GM12864 (cell line): ENCODE results near the gene B4GALT5.

Experiments used
- DNase-seq: peaks from one replicate; pipeline ENCODE4 v3.0.0-alpha.2; 2011; ENCODE audit warnings: low read depth
- H3K4me3 ChIP-seq: 2 replicates; pipeline ENCODE4 v1.5.1; 2011; ENCODE audit warnings: mild to moderate bottlenecking, low read depth, low read length, control low read depth
- TF ChIP-seq, protein P1 (sequence below): IDR thresholded peaks from 2 replicates; pipeline ENCODE4 v1.5.1; 2011; ENCODE audit warnings: low read depth, mild to moderate bottlenecking, moderate library complexity, low read length, control low read depth, inconsistent platforms; ENCODE audit errors: missing control alignments

Gene B4GALT5

DNA sequence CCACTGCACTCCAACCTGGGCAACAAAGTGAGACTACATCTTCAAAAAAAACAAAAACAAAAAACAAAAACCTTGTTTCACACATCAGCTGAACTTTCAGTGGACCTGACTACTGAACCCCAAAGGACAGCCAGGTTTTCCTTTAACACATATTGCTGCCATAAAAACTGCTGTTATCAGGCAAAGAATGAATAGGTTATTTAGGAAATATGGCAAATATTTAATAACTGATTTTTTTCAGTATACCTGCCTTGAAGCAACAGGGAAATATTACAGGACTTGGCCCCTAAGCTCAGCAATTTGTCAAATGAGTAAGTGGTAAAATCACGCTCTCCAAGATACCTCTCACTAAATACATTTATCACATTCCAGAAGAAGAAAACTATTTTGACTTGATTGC is 34.0 kb downstream of the B4GALT5 start:
- TF ChIP-seq, protein P1, sequence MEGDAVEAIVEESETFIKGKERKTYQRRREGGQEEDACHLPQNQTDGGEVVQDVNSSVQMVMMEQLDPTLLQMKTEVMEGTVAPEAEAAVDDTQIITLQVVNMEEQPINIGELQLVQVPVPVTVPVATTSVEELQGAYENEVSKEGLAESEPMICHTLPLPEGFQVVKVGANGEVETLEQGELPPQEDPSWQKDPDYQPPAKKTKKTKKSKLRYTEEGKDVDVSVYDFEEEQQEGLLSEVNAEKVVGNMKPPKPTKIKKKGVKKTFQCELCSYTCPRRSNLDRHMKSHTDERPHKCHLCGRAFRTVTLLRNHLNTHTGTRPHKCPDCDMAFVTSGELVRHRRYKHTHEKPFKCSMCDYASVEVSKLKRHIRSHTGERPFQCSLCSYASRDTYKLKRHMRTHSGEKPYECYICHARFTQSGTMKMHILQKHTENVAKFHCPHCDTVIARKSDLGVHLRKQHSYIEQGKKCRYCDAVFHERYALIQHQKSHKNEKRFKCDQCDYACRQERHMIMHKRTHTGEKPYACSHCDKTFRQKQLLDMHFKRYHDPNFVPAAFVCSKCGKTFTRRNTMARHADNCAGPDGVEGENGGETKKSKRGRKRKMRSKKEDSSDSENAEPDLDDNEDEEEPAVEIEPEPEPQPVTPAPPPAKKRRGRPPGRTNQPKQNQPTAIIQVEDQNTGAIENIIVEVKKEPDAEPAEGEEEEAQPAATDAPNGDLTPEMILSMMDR, result no peak
- H3K4me3 ChIP-seq, result no peak overlapping the region; the same call in 1 of the 2 replicates
- no peak for DNase-seq

DNA sequence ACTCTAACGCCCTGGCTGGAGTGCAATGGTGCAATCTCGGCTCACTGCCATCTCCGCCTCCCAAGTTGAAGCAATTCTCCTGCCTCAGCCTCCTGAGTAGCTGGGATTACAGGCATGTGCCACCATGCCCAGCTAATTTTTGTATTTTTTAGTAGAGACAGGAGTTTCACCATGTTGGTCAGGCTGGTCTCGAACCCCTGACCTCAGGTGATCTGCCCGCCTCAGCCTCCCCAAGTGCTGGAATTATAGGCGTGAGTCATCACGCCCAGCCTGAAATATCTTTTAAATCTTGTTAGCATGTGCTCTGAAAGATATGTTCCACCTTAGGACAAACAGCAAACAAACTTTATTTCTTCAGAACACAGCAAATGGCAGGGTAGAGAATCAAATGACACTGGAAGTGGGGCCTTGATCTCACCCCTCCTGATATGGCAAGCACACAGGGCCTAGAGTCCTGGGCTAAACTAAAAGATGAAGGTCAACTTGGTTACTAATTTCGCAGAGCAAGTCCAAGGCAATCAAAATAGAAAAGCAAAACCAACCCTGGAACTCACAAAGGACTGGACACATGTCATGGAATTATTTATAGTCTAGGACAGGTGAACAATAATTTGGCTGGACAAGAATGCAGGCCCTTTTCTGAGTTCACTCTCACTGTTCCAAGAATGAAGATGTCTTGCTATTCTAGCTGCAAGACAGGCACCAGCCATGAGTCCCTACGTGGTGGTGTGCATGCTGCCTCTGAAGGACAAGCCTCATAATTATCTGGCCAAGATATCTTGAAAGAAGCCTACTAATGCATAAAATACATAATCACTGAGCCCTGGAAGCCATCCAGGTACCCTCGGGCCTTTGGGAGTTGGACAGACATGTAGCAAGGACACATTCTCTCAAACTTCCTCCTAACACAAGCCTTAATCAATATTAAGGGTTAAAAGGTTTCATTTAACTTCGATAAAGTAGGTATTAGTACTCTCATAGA is 35.6 kb downstream of the B4GALT5 start:
- H3K4me3 ChIP-seq, result no peak overlapping the region
- DNase-seq, result no peak
- TF ChIP-seq, protein P1, result no peak

DNA sequence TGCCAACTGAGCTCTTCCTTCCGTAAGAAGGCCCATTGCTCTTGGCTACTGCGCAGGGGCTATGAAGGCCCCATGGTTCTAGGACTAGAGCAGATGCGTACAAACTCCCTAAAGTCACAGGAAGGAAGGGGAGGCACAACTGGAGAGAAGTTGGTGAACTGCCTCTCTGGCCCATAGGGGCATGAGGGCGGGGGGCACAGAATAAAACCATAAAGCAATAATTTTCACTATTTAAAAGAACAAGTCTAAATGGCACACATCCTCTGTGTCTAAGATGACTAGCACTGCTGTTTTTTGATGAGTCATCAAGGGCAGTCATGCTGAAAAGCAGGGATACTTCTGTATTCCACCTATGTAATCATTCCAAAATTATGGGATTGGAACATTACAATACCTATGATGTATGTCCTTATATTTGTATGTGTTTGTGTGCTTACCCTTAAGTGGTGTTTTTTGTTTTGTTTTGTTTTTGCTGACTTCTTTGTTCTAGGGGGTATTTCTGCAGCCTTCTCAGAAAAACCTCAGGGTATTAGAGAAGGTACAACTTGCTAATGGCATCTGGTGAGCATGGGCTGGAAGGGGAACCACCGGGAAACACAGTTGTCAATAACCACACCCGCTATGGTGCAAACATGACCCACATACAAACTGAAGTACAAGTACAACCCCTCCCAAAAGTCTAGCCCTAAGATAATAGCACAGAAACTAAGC is 36.9 kb downstream of the B4GALT5 start:
- TF ChIP-seq, protein P1, result no peak
- no peak overlapping the region; the same call in 1 of the 2 replicates for H3K4me3 ChIP-seq
- DNase-seq, result no peak

DNA sequence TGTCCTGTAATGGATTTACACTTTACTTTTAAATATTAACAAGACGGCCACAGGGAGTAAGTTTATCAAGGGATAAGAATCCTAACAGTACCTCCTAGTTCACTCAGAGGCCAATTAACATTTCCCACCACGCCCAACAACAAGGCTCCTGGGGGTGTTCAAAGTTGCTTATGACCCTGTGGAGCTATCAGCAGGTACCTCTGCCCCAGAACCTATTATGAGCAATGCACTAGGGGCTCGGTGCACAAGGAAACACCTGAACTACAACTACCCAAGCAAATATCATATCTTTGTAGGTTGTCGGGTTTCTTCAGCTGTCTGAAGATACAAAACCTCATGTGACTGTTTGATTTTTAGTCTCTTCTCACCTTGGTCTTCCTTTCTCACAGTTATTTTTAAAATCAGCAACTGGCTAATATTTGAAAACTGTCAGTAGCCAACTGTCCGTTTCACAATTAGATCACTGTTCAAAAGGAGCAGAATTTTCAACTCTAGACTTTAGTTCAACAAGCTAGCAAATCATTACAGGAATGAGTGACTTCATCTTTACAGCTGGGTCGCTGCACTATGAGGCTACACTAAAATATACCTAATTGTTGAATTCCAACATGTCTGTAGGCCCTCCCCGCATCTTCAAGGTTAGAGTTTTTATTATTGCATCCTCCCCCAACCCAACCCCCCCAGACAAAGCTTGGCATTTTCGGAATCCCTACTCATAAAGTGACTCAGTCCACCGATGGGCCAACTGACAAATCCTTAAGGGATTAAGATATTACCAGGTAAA is 38.1 kb downstream of the B4GALT5 start:
- H3K4me3 ChIP-seq, result no peak overlapping the region; the same call in 1 of the 2 replicates
- TF ChIP-seq, protein P1, result no peak
- no peak for DNase-seq

DNA sequence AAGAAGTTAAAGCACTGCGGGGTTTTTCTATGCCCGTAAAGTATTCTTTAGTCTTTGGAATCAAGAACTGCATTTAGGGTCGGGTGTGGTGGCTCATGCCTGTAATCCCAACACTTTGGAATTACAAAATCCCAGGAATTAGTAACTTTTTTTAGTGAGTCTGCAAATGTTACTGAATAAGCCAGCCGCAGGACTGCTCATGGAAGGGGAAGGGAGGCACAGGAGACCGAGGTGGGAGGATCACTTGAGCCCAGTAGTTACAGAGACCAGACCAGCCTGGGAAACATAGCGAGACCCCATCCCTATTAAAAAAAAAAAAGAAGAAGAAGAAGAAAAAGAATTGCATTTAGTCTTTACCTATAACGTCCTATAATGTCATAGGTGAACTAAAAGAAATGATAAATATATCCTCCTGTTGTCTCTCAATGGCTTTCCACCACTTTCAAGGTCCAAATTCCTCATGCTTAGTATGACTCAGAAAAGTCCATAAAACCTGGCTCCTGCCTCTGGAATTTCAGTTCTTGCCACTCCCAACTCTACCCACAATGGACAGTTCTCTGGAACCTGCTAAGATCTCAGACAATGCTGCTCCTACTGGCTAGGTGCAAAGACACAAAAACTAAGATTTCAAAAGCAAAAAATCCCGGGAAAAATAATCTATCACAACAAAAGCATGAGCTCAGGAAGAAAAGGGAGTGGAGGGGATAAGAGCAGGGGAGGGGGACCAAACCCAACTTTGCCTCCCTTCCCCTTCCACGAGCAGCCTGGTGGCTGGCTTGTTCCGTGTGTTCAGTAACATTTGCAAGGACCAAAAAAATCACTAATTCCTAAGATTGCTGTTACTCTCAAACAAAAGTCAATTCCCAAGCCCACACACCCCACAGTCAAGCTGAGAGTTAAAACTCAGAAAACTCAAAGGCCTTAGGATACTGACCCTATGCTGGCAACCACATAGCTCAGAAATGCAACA is 39.0 kb downstream of the B4GALT5 start:
- H3K4me3 ChIP-seq, result peak overlapping the region; percentile 7; the same call in 1 of the 2 replicates
- TF ChIP-seq, protein P1, result no peak
- DNase-seq, result no peak
